NCI-H446 (cell line): ENCODE measurements around the gene NXPE1.

Source experiments
- DNase-seq, 2 experiments: peaks; one replicate each; lab custom pipeline; 2025; lab: John Stamatoyannopoulos, UW

The NXPE1 gene

DNA sequence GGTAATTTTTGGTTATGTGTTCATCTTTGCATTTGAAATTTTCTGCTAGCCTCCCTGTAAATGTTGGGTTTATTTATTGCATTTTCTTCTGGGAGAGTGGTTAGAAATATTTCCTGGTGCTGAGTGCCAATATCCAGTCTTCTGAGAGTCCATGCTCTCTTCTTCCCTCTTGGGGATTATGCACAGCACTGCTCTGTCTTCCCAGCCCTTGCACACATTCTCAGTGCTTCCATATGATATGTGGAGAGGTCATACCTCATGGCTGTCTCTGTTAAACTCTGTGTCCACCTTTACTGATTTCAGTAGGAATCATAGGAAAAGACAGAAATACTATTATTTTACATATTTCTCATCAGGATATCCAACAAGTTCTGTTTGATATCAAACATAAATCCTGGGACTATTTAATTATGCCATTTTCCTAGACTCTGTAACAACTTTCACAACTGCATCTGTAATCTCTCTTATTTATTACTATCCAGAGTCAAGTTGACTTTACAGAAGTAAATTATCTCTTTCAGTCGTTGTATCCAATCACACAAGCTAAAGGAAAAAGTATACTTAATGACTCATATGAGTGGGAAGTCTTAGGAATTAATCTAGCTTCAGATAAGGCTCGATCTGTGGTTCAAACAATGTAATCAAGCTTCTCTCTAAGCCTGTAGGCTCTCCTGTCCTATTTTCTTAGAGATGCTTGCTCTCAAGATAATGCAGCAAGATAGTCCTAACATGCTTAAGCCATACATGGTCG lies 2.7 kb upstream of the NXPE1 start:
- DNase-seq, result no peak

DNA sequence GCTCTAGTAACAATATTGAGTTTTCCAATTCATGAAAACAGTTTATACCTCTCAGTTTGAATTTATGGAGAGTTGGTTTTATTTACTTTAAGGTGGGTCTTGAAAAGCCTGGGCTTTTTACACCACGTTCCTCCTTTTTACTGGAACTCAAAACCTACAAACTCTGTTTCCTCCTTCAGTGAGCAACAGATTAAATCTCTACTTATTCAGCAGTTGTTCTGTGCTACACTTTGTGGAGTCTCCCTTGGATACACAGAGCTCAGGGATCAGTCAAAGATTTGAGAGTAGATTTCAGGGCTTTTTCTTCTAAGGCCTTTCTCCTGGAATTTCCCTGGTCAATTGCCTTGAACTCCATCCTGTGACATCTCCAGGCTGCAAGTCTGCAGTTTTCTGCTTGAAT lies 3.5 kb downstream of the NXPE1 start:
- no peak for DNase-seq

DNA sequence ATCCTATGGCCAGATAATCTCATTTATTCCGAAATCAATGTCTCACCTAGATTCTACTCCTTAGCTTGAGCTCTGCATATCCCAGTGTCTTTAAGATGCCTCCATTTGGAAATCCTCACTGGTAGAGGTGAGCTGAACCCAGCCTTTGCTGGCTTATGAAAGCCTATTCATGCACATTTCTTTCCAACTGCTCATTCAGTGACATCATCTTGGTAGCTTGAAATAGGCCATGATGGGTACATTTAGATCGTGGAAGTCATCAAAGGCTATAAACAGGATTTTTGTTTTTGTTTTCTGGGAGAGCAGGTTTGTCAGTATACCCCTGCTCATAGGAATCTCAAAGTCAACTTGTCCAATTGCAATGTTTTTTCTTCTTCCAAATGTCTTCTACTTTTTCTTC lies 6.0 kb downstream of the NXPE1 start:
- DNase-seq, result no peak

DNA sequence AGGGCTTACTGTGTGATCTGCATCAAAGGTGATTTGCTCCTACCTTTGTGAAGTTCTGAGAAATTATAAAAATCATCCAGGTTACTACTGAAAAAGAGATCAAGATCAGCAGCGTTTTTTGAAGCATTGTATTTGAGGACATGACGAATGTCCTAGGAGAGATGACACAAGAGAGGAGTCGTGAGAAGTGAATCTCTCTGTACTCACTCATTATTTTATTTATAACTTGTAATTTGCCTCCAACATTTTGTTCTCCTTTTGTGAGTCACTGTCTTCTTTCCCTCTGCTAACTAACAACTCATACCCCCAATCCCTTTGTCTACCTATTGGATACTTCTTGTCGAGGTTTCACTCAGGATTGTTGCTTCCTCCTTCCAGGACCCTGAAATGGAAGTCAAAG lies 8.6 kb downstream of the NXPE1 start:
- no peak for DNase-seq

DNA sequence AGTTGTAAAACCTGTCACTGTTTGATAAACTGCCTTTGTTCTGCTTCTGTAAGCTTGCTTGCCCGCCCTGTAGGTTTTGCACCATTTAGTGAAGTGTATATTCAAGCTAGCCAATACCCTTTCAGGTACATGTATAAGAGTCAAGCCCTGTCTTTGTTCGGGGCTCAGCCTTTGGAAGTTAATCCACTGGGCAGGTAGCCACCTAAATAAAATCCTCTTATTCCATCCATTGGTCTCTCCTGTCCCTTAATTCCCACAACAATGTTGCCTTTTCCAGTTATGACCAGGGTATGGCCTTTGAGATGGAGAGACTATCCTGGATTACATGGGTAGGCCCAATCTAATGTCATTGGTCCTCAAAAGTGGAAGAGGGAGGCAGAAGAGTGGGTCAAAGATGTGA lies 34.0 kb downstream of the NXPE1 start:
- DNase-seq, result no peak

DNA sequence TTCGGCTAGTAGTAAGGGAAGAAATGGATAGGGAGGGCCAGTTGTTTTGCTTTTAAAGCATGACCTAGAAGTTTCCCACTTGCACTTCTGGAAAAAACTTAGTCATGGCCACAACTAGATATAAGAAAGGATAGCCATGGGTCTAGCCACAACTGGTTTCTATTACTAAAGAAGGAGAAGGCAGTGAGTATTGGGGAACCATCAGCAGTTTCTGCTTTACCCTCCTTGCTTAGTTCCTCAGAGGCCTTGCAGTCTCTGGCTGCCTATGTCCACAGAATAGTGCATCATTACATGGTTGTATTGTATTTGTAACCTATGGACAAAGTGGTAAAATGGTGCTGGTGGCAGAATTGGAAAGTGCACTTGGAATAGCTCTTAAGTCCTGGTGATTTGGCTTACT lies 35.6 kb downstream of the NXPE1 start:
- DNase-seq, result no peak

DNA sequence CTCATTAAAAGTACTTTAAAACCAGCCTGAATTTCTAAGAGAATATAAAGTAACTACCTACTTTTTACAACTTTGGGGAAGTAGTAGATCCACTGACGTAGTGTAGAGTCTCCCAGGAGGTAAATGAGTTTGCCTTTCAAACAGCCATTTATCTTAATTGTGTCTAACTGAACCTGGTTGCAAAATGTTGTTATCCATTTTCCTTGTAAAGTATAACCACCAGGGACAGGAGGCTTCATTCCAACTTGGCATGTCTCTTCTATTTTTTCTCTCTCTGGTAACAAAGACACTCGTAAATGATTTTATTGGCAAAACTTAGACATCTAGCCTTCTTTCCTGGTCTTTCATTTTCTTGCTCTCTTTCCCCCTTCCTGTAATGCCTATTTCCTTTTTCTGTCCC lies 36.9 kb downstream of the NXPE1 start:
- DNase-seq, result no peak

DNA sequence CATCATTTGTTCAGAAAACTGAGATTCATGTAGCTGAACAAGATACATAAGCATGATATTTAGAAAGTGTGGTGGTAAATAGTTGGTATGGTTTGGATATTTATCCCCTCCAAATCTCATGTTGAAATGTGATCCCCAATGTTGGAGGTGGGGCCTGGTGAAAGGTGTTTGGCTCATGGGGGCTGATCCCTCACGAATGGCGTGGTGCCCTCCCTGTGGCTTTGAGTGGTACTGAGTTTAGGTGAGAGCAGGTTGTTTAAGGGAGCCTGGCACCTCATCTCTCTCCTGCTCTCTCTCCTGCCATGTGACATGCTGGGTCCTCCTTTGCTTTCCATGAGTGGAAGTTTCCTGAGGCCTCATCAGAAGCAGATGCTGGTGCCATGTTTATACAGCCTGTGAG lies 48.1 kb downstream of the NXPE1 start:
- DNase-seq, result no peak

DNA sequence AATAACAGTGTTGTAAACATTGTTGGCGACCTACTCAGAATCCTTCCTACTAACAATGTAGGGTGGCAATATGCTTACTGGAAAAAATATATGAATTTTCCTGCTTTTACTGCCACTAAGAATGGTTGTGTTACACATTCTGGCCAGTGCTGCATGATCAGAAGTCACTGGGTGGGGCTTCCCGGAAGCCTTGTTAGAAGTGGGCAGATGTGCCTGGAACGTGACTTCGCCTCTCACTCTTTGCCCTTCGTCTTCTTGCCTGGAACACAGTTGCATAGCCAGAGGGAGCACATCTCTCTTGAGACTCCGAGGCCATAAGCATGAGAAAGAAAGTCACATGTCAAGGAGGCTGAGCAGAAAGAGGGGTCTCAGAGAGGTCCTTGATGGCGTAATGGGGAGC lies 48.6 kb downstream of the NXPE1 start:
- DNase-seq, result no peak

DNA sequence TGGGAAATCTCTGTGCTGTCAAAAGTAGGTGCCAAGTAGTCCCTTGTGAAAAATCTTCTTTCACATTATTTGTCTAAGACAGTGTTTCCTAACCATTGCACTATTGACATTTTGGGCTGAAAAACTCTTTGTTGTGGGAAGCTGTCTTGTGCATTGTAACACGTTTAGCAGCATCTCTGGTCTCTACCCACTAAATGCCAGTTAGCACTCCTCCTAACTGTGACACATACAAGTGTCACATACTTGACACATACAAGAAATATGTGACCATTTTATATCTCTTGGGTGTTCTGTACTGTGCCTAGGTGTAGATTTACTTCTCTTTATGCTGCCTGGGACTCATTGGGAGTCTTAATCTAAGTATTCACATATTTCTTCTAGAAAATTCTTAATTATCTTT lies 57.8 kb downstream of the NXPE1 start:
- no peak for DNase-seq

DNA sequence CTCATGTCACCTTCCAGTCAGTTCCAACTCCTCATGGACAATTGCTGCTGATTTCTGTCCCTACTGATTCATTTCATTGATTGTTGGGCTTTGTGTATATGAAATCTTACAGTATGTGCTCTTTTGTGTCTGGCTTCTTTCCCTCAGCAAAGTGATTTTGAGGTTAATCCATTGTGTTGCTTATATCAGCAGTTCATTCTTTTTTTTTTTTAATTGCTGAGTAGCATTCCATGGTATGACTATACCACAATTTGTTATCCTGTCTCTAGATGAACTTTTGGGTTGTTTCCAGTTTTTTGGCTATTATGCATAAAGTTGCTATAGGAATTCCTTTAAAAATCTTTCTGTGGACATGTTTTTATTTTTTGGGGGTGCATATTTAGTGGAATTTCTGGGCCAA lies 59.9 kb downstream of the NXPE1 start:
- no peak for DNase-seq

DNA sequence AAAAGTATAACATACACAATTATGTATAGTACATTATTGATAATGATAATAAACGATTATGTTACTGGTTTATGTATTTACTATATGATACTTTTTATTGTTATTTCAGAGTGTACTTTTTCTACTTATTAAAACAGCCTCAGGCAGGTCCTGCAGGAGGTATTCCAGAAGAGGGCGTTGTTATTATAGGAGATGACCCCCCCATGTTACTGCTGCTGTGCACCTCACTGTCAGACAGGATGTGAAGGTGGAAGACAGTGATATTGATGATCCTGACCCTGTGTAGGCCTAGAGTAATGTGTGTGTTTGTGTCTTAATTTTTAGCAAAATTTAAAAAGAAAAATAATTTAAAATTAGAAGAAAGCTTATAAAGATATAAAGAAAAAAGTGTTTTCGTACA lies 62.8 kb downstream of the NXPE1 start:
- no peak for DNase-seq

DNA sequence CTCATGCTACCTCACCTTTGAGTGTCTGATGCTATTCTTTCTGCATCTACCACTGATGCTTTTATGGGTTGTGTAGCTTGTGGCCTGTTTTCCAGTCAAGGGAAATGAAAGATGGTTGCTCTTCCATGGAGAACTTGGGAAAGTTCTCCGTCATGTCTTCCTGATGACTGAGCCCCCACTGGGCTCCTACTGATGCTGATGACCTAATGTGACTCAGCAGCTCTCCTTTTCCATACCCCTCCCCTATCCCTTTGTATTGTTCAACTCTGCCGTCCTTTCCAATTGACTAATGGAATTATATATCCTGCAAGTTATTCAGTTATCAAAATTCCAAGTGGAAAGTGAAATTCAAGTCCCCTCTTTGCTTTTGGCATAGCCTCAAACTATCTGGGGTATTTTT lies 75.8 kb downstream of the NXPE1 start:
- DNase-seq, result no peak

DNA sequence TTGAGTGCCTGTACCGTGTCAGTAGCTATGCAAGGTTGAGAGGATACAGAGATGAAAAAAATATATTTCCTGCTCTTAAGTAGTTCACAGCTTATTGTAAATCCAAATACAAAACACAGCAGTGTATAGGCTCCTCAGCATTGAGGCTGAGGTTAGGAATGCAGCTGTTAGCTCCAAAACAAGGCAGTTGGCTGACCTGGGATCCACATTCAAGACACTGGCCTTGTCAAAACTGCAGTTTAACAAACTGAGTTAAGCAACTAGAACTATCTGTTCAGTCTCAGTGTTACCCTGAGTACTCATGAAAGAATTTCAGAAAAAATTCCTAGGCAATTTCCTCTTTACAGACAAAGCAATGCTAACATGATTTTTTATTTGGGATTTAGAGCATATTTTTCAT lies 77.6 kb downstream of the NXPE1 start:
- no peak for DNase-seq

DNA sequence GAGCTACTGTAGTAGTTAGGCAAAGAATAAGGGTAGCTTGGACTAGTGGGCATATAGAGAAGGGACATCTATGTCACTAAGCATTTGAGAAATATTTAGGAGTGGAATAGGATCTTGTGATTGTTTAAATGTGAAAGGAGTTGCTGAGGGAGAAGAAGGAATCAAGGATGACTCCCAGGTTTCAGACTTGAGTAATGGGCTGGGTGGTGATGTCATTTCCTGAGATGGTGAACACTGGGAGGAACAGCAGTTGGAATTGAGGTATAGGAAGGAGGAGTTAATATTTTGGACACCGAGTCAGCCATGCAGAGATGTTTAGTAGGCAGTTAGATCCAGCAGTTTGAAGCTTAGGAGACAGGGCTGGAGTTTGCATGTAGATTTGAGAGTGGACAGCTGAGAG lies 80.3 kb downstream of the NXPE1 start:
- no peak for DNase-seq

DNA sequence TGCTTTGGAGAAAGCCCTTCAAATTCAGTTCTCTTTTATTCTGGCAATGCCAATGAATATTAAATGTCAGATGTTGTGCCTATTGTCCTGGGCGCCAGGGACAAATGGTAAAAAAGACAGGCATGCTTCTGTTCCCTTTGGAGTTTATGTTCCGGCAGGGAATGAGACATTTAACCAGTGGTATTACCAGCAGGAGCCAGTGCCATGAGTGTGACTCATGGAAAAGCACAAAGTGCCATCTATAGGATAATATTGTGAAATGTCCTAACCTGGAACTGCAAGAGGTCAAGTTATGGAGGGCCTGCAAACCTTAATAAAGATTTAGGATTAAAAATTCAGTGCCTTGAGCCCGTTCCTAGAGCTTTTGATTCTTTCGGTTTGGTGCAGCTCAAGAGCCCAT lies 80.9 kb downstream of the NXPE1 start:
- DNase-seq, result no peak

DNA sequence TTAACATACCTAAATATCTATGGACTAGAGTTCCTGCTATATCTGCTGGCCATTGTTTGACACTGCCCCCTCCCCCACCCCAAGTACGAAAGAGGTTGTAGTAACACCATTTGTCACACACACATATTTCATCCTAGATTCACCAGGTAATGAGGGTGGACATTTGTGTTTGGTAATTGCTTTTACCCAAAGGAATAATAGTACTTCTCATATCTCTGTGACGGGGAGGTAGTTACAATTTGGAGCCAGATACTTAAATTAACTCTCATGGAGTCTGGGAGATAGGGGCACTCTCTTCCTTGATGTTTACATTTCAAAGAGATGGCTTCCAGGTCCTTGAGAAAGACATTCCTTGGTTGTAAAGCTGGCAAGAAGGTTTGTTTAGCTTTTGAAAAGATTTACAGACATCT lies 81.7 kb downstream of the NXPE1 start:
- no peak for DNase-seq

DNA sequence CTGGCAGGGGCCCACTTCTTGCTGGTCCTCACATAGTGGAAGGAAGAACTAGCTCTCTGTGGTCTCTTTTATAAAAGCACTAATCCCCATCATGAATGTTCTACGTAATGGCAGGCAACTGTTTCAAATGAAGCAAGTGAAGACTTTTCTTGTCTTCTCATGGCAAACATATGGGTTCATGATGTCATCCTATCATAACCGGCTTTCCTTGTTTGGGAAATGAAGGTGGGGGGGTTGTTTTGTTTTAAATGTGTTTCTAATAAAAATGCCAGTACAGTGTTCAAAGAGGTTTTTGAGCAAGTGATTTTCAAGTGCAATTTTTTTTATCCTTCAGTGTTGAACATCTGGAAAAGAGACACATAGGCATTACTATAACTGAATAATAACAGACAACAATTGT lies 87.0 kb downstream of the NXPE1 start:
- no peak for DNase-seq
